IMR-90 (cell line): Measurements from ENCODE around the gene FAM193B. TPM values are rescaled to one million over a fixed set of nuclear protein-coding genes. Genes with fewer than 3 reads are reported as not detected.

ENCODE experiments used
- ATAC-seq: fragments of 200-7000 bp; cut with Tn5 transposase; 2 replicates; pipeline ENCODE4 v1.9.1; 2020; ENCODE audit warnings: low read depth, mild to moderate bottlenecking, moderate library complexity
- BruUV-seq: library from RNA; stranded (reverse); fragments of 400-500 nt; replicated peaks from 2 replicates; lab custom pipeline; 2021; lab: Mats Ljungman, UMichigan
- CTCF ChIA-PET: fragments of 300-600 bp; formaldehyde crosslinking; extraction: SDS; loops from one replicate; lab custom pipeline; 2021; ENCODE audit warnings: antibody characterized with exemption; lab: Yijun Ruan, JAX
- POLR2A ChIA-PET: fragments of 300-600 bp; sonication (Branson Sonifier 250); formaldehyde crosslinking; loops from one replicate; lab custom pipeline; 2022; ENCODE audit warnings: antibody characterized with exemption; ENCODE audit not compliant: unreplicated experiment; lab: Charles Lee
- DNase-seq: peaks from one replicate; pipeline ENCODE4 v3.0.0; 2013
- H2AFZ ChIP-seq: replicated peaks from 2 replicates; pipeline ENCODE3; 2013; ENCODE audit warnings: low read length, mild to moderate bottlenecking; ENCODE audit not compliant: poor library complexity
- H2AK5ac ChIP-seq: 2 replicates; pipeline ENCODE4 v1.6.1; 2013; ENCODE audit warnings: low read depth, low read length, inconsistent platforms
- H2AK9ac ChIP-seq: replicated peaks from 2 replicates; pipeline ENCODE3; 2013; ENCODE audit warnings: mild to moderate bottlenecking, low read depth, low read length, moderate library complexity; ENCODE audit not compliant: poor library complexity
- H2BK120ac ChIP-seq: 2 replicates; pipeline ENCODE4 v1.6.1; 2013; ENCODE audit warnings: low read depth, low read length, inconsistent platforms
- H2BK15ac ChIP-seq: 3 replicates; pipeline ENCODE4 v1.6.1; 2013; ENCODE audit warnings: low read depth, low read length, inconsistent platforms
- H2BK20ac ChIP-seq: 2 replicates; pipeline ENCODE4 v1.6.1; 2013; ENCODE audit warnings: low read depth, mild to moderate bottlenecking, inconsistent platforms, low read length, moderate library complexity
- H2BK5ac ChIP-seq: 2 replicates; pipeline ENCODE4 v1.6.1; 2013; ENCODE audit warnings: mild to moderate bottlenecking, low read depth, low read length, inconsistent platforms; ENCODE audit not compliant: poor library complexity, severe bottlenecking
- H3K14ac ChIP-seq: replicated peaks from 2 replicates; pipeline ENCODE4 v1.6.1; 2013; ENCODE audit warnings: low read depth, low read length, inconsistent platforms
- H3K18ac ChIP-seq: 2 replicates; pipeline ENCODE4 v1.6.1; 2013; ENCODE audit warnings: low read depth, low read length, control low read depth
- H3K23ac ChIP-seq: 2 replicates; pipeline ENCODE4 v1.6.1; 2013; ENCODE audit warnings: low read depth, low read length, inconsistent platforms
- H3K27ac ChIP-seq: 2 replicates; pipeline ENCODE4 v1.5.1; 2013; ENCODE audit warnings: mild to moderate bottlenecking, control low read depth, low read length; ENCODE audit not compliant: insufficient read depth
- H3K27me3 ChIP-seq: 2 replicates; pipeline ENCODE4 v1.6.1; 2013; ENCODE audit warnings: low read length; ENCODE audit not compliant: control insufficient read depth, insufficient read depth
- H3K36me3 ChIP-seq: 2 replicates; pipeline ENCODE4 v1.6.1; 2013; ENCODE audit warnings: low read length, mixed read lengths; ENCODE audit not compliant: control insufficient read depth, insufficient read depth
- H3K4ac ChIP-seq: 2 replicates; pipeline ENCODE4 v1.6.1; 2013; ENCODE audit warnings: low read depth, low read length, inconsistent platforms
- H3K4me1 ChIP-seq: 2 replicates; pipeline ENCODE4 v1.6.1; 2013; ENCODE audit warnings: low read length, mixed read lengths; ENCODE audit not compliant: control insufficient read depth, insufficient read depth
- H3K4me2 ChIP-seq: 2 replicates; pipeline ENCODE4 v1.6.1; 2013; ENCODE audit warnings: low read depth, mild to moderate bottlenecking, control low read depth, low read length, moderate library complexity
- H3K4me3 ChIP-seq: 2 replicates; pipeline ENCODE4 v1.5.1; 2013; ENCODE audit warnings: low read depth, mild to moderate bottlenecking, control low read depth, low read length, moderate library complexity; ENCODE audit not compliant: insufficient read depth
- H3K56ac ChIP-seq: 2 replicates; pipeline ENCODE4 v1.6.1; 2013; ENCODE audit warnings: low read length, inconsistent platforms; ENCODE audit not compliant: insufficient read depth; ENCODE audit errors: extremely low read depth
- H3K79me1 ChIP-seq, 2 experiments: 2 replicates each; pipeline ENCODE4 v1.6.1; 2013; ENCODE audit warnings: low read length in 2 of 2, inconsistent platforms in 1 of 2, low read depth in 1 of 2
- H3K9ac ChIP-seq: 2 replicates; pipeline ENCODE4 v1.6.1; 2013; ENCODE audit warnings: low read depth, low read length, control low read depth
- H3K9me1 ChIP-seq: 2 replicates; pipeline ENCODE4 v1.6.1; 2013; ENCODE audit warnings: low read length, inconsistent platforms; ENCODE audit not compliant: insufficient read depth
- H3K9me3 ChIP-seq: 2 replicates; pipeline ENCODE4 v1.6.1; 2013; ENCODE audit warnings: low read length; ENCODE audit not compliant: control insufficient read depth, insufficient read depth
- H4K20me1 ChIP-seq: 2 replicates; pipeline ENCODE4 v1.6.1; 2013; ENCODE audit warnings: low read length, inconsistent platforms; ENCODE audit not compliant: insufficient read depth
- H4K5ac ChIP-seq: 2 replicates; pipeline ENCODE4 v1.6.1; 2013; ENCODE audit warnings: mild to moderate bottlenecking, low read depth, low read length, control low read depth
- H4K8ac ChIP-seq, 2 experiments: 2 replicates each; pipeline ENCODE4 v1.6.1; 2013; ENCODE audit warnings: low read depth in 2 of 2, low read length in 2 of 2, control low read depth in 1 of 2, inconsistent platforms in 1 of 2
- H4K91ac ChIP-seq: 2 replicates; pipeline ENCODE4 v1.6.1; 2013; ENCODE audit warnings: low read depth, low read length, inconsistent platforms; ENCODE audit not compliant: insufficient read depth
- BHLHE40 ChIP-seq: fragments of 150-350 bp; IDR thresholded peaks from 2 replicates; pipeline ENCODE4 v1.6.1; 2016; ENCODE audit warnings: mild to moderate bottlenecking, low read depth, low read length
- CEBPB ChIP-seq: IDR thresholded peaks from 2 replicates; pipeline ENCODE4 v1.6.1; 2012; ENCODE audit warnings: low read depth, low read length, improper control_type of control experiment
- CHD1 ChIP-seq: IDR thresholded peaks from 2 replicates; pipeline ENCODE4 v1.6.1; 2012; ENCODE audit warnings: low read depth, low read length, improper control_type of control experiment
- FOS ChIP-seq: fragments of 150-350 bp; IDR thresholded peaks from 2 replicates; pipeline ENCODE4 v1.6.1; 2016; ENCODE audit warnings: low read depth, low read length
- MAFK ChIP-seq: IDR thresholded peaks from 2 replicates; pipeline ENCODE4 v1.6.1; 2012; ENCODE audit warnings: low read depth, low read length, improper control_type of control experiment
- MAZ ChIP-seq: IDR thresholded peaks from 2 replicates; pipeline ENCODE4 v1.6.1; 2012; ENCODE audit warnings: low read depth, mild to moderate bottlenecking, low read length, improper control_type of control experiment, moderate library complexity, borderline replicate concordance
- MXI1 ChIP-seq: IDR thresholded peaks from 2 replicates; pipeline ENCODE4 v1.6.1; 2012; ENCODE audit warnings: low read depth, mild to moderate bottlenecking, low read length, moderate library complexity, borderline replicate concordance
- NFE2L2 ChIP-seq: fragments of 150-350 bp; IDR thresholded peaks from 2 replicates; pipeline ENCODE4 v1.6.1; 2016; ENCODE audit warnings: low read depth, mild to moderate bottlenecking, low read length
- POLR2A ChIP-seq: IDR thresholded peaks from 2 replicates; pipeline ENCODE4 v1.6.1; 2012; ENCODE audit warnings: mild to moderate bottlenecking, low read depth, low read length
- RAD21 ChIP-seq: IDR thresholded peaks from 2 replicates; pipeline ENCODE4 v1.6.1; 2012; ENCODE audit warnings: low read length, improper control_type of control experiment
- RCOR1 ChIP-seq: IDR thresholded peaks from 2 replicates; pipeline ENCODE4 v1.6.1; 2012; ENCODE audit warnings: mild to moderate bottlenecking, low read length, improper control_type of control experiment; ENCODE audit not compliant: insufficient replicate concordance
- RFX5 ChIP-seq: IDR thresholded peaks from 2 replicates; pipeline ENCODE4 v1.8.0; 2012; ENCODE audit warnings: low read depth, mild to moderate bottlenecking, low read length, moderate library complexity
- SMC3 ChIP-seq: fragments of 150-350 bp; IDR thresholded peaks from 2 replicates; pipeline ENCODE4 v1.6.1; 2016; ENCODE audit warnings: low read depth, mild to moderate bottlenecking, antibody characterized with exemption, low read length, moderate library complexity
- whole genome bisulfite sequencing, 2 experiments: methylation state at CpG; one replicate each; pipeline versions ENCODE4 v1.1.5 to v1.1.7; 2013; ENCODE audit warnings: missing lambda C conversion rate in 2 of 2; ENCODE audit not compliant: insufficient read length in 1 of 2; ENCODE audit errors: extremely low coverage in 2 of 2; 5-methylcytosine and 5-hydroxymethylcytosine counted together
- dilution Hi-C: fragments of 300-500 bp; cut with HindIII; formaldehyde crosslinking; loops from one replicate; pipeline ENCODE4 v1.14.3; 2018; ENCODE audit warnings: low sequenced_read_pairs; ENCODE audit not compliant: unreplicated experiment
- in situ Hi-C: fragments of 300-500 bp; cut with MboI; formaldehyde crosslinking; loops from 3 replicates; pipeline ENCODE4 v1.14.3; 2019; ENCODE audit warnings: low sequenced_read_pairs, inconsistent platforms, mixed read lengths
- intact Hi-C: fragments of 100-400 bp; cut with micrococcal nuclease; formaldehyde crosslinking; loops from 2 replicates; pipeline ENCODE4 v1.10.0; 2022
- polyA plus RNA-seq, 3 experiments: library from polyadenylated mRNA; depleted of rRNA; stranded (reverse); fragments of >200 nt; gene quantifications; 2 replicates each; pipeline ENCODE4 v1.2.3, GENCODE V29; 2012; ENCODE audit warnings: low replicate concordance in 1 of 3
- total RNA-seq: library from RNA; depleted of rRNA; stranded (reverse); fragments of >200 nt; gene quantifications from 2 replicates; pipeline ENCODE4 v1.2.3, GENCODE V29; 2012
- TF ChIP-seq, protein P1 (sequence below): fragments of 150-350 bp; IDR thresholded peaks from 2 replicates; pipeline ENCODE4 v1.6.1; 2017; ENCODE audit warnings: mild to moderate bottlenecking, antibody characterized with exemption, low read length, low read depth
- TF ChIP-seq, protein P2 (sequence below): fragments of 150-350 bp; IDR thresholded peaks from 2 replicates; pipeline ENCODE4 v1.6.1; 2016; ENCODE audit warnings: low read depth, mild to moderate bottlenecking, low read length, moderate library complexity, borderline replicate concordance
- TF ChIP-seq, protein P3 (sequence below): conservative IDR thresholded peaks from 2 replicates; pipeline ENCODE4 v1.5.1; 2012; ENCODE audit warnings: mild to moderate bottlenecking, low read depth, low read length, improper control_type of control experiment

Gene FAM193B
- total and polyA plus RNA-seq, 2 of the 4 experiments (the other 2 are of a cell fraction), result 9.5 to 52.2 TPM

- no peak overlapping the region for H3K14ac ChIP-seq
- ChIA-PET POLR2A (no interaction called here), CTCF (interaction anchor here (0.6 kb wide), 1 partner anchor 14 kb away, joined by 3 read pairs; no protein-coding TSS in a partner anchor)
- peaks cover 32% of the 10 kb centered on the region for H4K20me1 ChIP-seq
- peaks cover 68% of the 10 kb centered on the region for H3K36me3 ChIP-seq
- H2AFZ ChIP-seq, result no peak overlapping the region
- DNase-seq (no peak), ATAC-seq (no peak)
- no peak overlapping the region for H2BK20ac ChIP-seq
- no peaks in the 10 kb centered on the region for H3K27me3 ChIP-seq
- no peak overlapping the region for H3K4ac ChIP-seq
- TF ChIP-seq MXI1 (no peak), MAFK (no peak), RAD21 (no peak), RFX5 (no peak), MAZ (no peak), NFE2L2 (no peak), RCOR1 (no peak), FOS (no peak), POLR2A (no peak), CEBPB (no peak), CHD1 (no peak), SMC3 (no peak), BHLHE40 (no peak)
- TF ChIP-seq, protein P1, sequence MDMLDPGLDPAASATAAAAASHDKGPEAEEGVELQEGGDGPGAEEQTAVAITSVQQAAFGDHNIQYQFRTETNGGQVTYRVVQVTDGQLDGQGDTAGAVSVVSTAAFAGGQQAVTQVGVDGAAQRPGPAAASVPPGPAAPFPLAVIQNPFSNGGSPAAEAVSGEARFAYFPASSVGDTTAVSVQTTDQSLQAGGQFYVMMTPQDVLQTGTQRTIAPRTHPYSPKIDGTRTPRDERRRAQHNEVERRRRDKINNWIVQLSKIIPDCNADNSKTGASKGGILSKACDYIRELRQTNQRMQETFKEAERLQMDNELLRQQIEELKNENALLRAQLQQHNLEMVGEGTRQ, result no peak
- TF ChIP-seq, protein P2, sequence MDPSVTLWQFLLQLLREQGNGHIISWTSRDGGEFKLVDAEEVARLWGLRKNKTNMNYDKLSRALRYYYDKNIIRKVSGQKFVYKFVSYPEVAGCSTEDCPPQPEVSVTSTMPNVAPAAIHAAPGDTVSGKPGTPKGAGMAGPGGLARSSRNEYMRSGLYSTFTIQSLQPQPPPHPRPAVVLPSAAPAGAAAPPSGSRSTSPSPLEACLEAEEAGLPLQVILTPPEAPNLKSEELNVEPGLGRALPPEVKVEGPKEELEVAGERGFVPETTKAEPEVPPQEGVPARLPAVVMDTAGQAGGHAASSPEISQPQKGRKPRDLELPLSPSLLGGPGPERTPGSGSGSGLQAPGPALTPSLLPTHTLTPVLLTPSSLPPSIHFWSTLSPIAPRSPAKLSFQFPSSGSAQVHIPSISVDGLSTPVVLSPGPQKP, result no peak
- TF ChIP-seq, protein P3, sequence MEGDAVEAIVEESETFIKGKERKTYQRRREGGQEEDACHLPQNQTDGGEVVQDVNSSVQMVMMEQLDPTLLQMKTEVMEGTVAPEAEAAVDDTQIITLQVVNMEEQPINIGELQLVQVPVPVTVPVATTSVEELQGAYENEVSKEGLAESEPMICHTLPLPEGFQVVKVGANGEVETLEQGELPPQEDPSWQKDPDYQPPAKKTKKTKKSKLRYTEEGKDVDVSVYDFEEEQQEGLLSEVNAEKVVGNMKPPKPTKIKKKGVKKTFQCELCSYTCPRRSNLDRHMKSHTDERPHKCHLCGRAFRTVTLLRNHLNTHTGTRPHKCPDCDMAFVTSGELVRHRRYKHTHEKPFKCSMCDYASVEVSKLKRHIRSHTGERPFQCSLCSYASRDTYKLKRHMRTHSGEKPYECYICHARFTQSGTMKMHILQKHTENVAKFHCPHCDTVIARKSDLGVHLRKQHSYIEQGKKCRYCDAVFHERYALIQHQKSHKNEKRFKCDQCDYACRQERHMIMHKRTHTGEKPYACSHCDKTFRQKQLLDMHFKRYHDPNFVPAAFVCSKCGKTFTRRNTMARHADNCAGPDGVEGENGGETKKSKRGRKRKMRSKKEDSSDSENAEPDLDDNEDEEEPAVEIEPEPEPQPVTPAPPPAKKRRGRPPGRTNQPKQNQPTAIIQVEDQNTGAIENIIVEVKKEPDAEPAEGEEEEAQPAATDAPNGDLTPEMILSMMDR, result no peak
- H3K4me1 ChIP-seq, result peaks cover 27% of the 10 kb centered on the region
- no peak overlapping the region for H4K91ac ChIP-seq
- H4K5ac ChIP-seq, result no peak overlapping the region
- BruUV-seq, result no TSS peak
- WGBS, 2 experiments, result 100% methylated on average over 1 of the region's 7 CpGs; no CpG with 5 or more reads in 1 of the 2 experiments
- peaks cover 26% of the 10 kb centered on the region for H3K9me1 ChIP-seq
- dilution Hi-C loops, result no loop called here
- H3K9me3 ChIP-seq, result no peaks in the 10 kb centered on the region
- H3K9ac ChIP-seq, result no peak overlapping the region
- H3K56ac ChIP-seq, result no peak overlapping the region
- no peak overlapping the region for H2BK15ac ChIP-seq
- no peak overlapping the region for H2BK120ac ChIP-seq
- no peak overlapping the region for H3K18ac ChIP-seq
- H3K79me1 ChIP-seq, result peaks cover 47 to 76% of the 10 kb centered on the region in 2 experiments
- H3K27ac ChIP-seq, result no peak overlapping the region
- H4K8ac ChIP-seq, result no peak overlapping the region
- no peak overlapping the region for H3K23ac ChIP-seq
- no peak overlapping the region for H3K4me2 ChIP-seq
- in situ Hi-C loops, result no loop called here
- intact Hi-C loops, result no loop called here
- H2AK9ac ChIP-seq, result no peak overlapping the region
- H2BK5ac ChIP-seq, result no peak overlapping the region
- H2AK5ac ChIP-seq, result no peak overlapping the region
- no peak overlapping the region for H3K4me3 ChIP-seq
Measured at GRCh38 chr5:177535125-177535524, 19.2 kb downstream of the FAM193B start.
